ENCODE results near the gene KRTAP5-11. TPM values are rescaled to one million over a fixed set of nuclear protein-coding genes. Genes with fewer than 3 reads are reported as not detected.

The KRTAP5-11 gene
- total RNA-seq, 1 experiment from 2014 or later, result not detected

GRCh38 chr11:71545405-71545966 lies 37.2 kb downstream of the KRTAP5-11 start:
- intact Hi-C loops (cut with micrococcal nuclease), result no loop called here
- H3K4me2 ChIP-seq (ENCODE audit: low read length), result no peak overlapping the region
- CTCF ChIA-PET, result no interaction called here
- no peaks in the 10 kb centered on the region for H3K9me3 ChIP-seq (ENCODE audit: control insufficient read depth in 1 of 2, insufficient read depth in 1 of 2, low read depth in 1 of 2, low read length in 2 of 2)
- H3K4me1 ChIP-seq (ENCODE audit: control insufficient read depth in 1 of 2, insufficient read depth in 2 of 2, low read length in 2 of 2), result peaks cover 0 to 11% of the 10 kb centered on the region in 2 experiments; a peak in 2 of 4 replicates
- peaks cover 17% of the 10 kb centered on the region; the same call in 1 of the 2 replicates for H3K27me3 ChIP-seq (ENCODE audit: insufficient read depth, low read length)
- no peaks in the 10 kb centered on the region for H4K20me1 ChIP-seq (ENCODE audit: insufficient read depth)
- no peak overlapping the region for H3K4me3 ChIP-seq (replicated peaks in 1 of 2; ENCODE audit: low read depth in 1 of 2, low read length in 2 of 2)
- POLR2A ChIA-PET, result no interaction called here
- H3K9me2 ChIP-seq (ENCODE audit: insufficient read depth), result no peaks in the 10 kb centered on the region
- H3K27ac ChIP-seq (ENCODE audit: low read depth, low read length), result no peak overlapping the region
- no peak for ATAC-seq
- BruUV-seq (replicated peaks), result no TSS peak
- no peak overlapping the region for H2AFZ ChIP-seq (ENCODE audit: low read depth, low read length, poor library complexity, severe bottlenecking)
- no peaks in the 10 kb centered on the region for H3K36me3 ChIP-seq (ENCODE audit: control insufficient read depth in 1 of 2, insufficient read depth in 2 of 2, low read length in 2 of 2)
- TF ChIP-seq SP1 (IDR thresholded peaks at IDR 0.05; ENCODE audit: low read depth) (no peak), SRF (IDR thresholded peaks at IDR 0.05; ENCODE audit: low read depth) (no peak), REST (IDR thresholded peaks at IDR 0.05; ENCODE audit: low read depth) (no peak), POLR2A (IDR thresholded peaks at IDR 0.05; ENCODE audit: borderline replicate concordance, extremely low read depth, insufficient read depth, insufficient read length) (no peak), TCF7L2 (IDR thresholded peaks at IDR 0.05; ENCODE audit: borderline replicate concordance, extremely low read depth, insufficient read depth, insufficient read length) (no peak), FOSL1 (IDR thresholded peaks at IDR 0.05; ENCODE audit: low read depth) (no peak), EZH2phosphoT487 (IDR thresholded peaks at IDR 0.05; ENCODE audit: borderline replicate concordance) (no peak), ZNF274 (IDR thresholded peaks at IDR 0.05; ENCODE audit: low read depth, low read length) (no peak), CBX3 (IDR thresholded peaks at IDR 0.05; ENCODE audit: low read depth) (no peak), ZFX (IDR thresholded peaks at IDR 0.05) (no peak), RAD21 (IDR thresholded peaks at IDR 0.05; ENCODE audit: low read depth) (no peak), EZH2 (IDR thresholded peaks at IDR 0.05) (no peak)
- TF ChIP-seq, protein P1, sequence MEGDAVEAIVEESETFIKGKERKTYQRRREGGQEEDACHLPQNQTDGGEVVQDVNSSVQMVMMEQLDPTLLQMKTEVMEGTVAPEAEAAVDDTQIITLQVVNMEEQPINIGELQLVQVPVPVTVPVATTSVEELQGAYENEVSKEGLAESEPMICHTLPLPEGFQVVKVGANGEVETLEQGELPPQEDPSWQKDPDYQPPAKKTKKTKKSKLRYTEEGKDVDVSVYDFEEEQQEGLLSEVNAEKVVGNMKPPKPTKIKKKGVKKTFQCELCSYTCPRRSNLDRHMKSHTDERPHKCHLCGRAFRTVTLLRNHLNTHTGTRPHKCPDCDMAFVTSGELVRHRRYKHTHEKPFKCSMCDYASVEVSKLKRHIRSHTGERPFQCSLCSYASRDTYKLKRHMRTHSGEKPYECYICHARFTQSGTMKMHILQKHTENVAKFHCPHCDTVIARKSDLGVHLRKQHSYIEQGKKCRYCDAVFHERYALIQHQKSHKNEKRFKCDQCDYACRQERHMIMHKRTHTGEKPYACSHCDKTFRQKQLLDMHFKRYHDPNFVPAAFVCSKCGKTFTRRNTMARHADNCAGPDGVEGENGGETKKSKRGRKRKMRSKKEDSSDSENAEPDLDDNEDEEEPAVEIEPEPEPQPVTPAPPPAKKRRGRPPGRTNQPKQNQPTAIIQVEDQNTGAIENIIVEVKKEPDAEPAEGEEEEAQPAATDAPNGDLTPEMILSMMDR (IDR thresholded peaks at IDR 0.05 in 2 of 3, conservative IDR thresholded peaks at IDR 0.05 in 1 of 3; ENCODE audit: borderline replicate concordance in 1 of 3, insufficient read depth in 1 of 3, low read depth in 2 of 3, low read length in 2 of 3), result no peak
- TF ChIP-seq, protein P2, sequence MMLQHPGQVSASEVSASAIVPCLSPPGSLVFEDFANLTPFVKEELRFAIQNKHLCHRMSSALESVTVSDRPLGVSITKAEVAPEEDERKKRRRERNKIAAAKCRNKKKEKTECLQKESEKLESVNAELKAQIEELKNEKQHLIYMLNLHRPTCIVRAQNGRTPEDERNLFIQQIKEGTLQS (IDR thresholded peaks at IDR 0.05), result no peak
- TF ChIP-seq, protein P3, sequence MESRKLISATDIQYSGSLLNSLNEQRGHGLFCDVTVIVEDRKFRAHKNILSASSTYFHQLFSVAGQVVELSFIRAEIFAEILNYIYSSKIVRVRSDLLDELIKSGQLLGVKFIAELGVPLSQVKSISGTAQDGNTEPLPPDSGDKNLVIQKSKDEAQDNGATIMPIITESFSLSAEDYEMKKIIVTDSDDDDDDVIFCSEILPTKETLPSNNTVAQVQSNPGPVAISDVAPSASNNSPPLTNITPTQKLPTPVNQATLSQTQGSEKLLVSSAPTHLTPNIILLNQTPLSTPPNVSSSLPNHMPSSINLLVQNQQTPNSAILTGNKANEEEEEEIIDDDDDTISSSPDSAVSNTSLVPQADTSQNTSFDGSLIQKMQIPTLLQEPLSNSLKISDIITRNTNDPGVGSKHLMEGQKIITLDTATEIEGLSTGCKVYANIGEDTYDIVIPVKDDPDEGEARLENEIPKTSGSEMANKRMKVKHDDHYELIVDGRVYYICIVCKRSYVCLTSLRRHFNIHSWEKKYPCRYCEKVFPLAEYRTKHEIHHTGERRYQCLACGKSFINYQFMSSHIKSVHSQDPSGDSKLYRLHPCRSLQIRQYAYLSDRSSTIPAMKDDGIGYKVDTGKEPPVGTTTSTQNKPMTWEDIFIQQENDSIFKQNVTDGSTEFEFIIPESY (IDR thresholded peaks at IDR 0.05; ENCODE audit: extremely low read depth, insufficient replicate concordance, low read length), result no peak
- RAD21 ChIA-PET (ENCODE audit: low non-redundant PET in 1 of 2, low total read pairs in 2 of 2, uncharacterized antibody in 2 of 2, unreplicated experiment in 2 of 2), result no interaction called here
- no peaks in the 10 kb centered on the region for H3K79me2 ChIP-seq (ENCODE audit: insufficient read depth, low read length)
- DNase-seq (ENCODE audit: low read depth, low spot score), result no peak
- H3K9ac ChIP-seq (ENCODE audit: low read length), result no peak overlapping the region

Measured in HCT116 (cell line).